ENCODE results near the gene MAP3K20.
"Not testable (repeated sequence)": the region's sequence is repeated elsewhere in the genome, so short reads cannot be mapped to it uniquely, and the experiment has no call there.

The MAP3K20 gene

DNA sequence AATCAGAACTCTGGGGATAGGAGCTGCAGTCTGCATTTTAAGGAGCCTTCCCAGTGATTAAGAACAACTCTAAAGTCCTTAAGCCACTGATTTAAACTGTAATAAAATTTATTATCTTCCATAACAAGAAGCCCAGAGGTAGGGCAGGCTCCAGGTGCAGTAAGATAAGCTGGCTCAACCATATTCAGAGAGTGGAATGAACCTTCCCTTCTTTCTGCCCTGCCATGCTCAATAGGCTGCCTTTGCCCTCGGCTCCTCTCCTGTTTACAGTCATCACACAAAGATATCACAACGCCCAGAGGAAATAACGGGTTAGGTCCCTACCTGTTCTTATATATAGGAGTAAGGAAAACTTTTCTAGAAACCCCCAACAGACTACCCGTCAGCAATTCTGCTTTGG, 188.5 kb downstream of the MAP3K20 start:
- FAIRE-seq = no peak

DNA sequence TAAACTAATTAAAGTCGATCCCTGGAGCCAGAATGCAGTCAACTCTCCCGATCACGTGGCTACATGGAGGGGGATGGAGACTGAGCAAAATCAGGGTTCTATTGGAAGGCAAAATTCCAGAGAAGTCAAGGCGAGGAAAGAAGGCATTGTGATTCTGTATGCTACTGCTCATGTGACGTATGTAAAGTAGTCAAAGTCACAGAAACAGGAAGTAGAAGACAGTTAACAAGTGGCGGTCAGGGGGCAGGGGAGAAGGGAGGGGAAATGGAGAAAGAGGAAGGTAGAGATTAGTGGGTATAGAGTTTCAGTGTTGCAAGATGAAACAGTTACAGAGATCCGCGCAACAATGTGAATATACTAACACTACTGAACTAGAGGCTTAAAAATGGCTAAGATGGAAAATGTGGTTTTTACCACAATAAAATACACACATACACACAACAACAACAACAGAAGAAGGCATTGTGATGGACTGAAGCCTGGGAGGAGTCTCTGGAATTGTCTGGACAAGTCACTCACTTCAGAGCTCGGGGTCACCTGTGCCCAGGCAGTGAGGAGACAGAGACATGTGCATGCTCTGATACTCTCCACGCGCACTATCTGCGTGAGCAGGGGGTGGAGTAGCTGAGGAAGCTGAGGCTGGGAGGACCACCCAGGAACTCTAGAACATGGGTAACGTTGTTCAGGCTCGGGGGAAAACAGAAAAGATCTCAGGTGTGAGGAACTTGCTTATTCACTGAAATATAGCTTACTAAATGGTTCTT, 189.1 kb downstream of the MAP3K20 start:
- DNase-seq (ENCODE audit: insufficient read length, low spot score) = no peak
- FAIRE-seq = no peak
- TF ChIP-seq POLR2A (IDR thresholded peaks at IDR 0.05; ENCODE audit: low read depth, low read length) = no peak

More for the DNA sequence above, 188.5 kb downstream of the MAP3K20 start:
- DNase-seq (ENCODE audit: insufficient read length, low spot score) = no peak
- no peak for TF ChIP-seq POLR2A (IDR thresholded peaks at IDR 0.05; ENCODE audit: low read depth, low read length)

DNA sequence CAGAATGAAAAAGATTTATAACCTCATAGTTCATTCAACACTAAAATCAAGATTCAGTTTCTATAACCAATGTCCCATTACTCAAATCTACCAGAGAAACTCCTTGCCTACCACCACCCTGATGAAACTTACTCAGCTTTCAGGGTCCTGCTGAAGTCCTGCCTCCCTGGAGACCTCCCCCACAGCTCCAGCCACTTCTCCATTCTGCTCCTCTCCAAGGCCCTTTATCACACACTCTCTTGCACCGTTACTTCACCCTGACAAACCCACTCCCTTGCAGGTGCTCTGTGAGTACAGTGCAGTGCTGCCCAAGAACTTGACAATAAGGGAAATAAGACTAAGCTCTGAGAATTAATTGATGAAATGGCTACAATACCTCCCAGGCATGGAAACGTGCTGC, 195.5 kb downstream of the MAP3K20 start:
- no peak for TF ChIP-seq POLR2A (IDR thresholded peaks at IDR 0.05; ENCODE audit: low read depth, low read length)
- DNase-seq (ENCODE audit: insufficient read length, low spot score) (no peak), FAIRE-seq (no peak)

DNA sequence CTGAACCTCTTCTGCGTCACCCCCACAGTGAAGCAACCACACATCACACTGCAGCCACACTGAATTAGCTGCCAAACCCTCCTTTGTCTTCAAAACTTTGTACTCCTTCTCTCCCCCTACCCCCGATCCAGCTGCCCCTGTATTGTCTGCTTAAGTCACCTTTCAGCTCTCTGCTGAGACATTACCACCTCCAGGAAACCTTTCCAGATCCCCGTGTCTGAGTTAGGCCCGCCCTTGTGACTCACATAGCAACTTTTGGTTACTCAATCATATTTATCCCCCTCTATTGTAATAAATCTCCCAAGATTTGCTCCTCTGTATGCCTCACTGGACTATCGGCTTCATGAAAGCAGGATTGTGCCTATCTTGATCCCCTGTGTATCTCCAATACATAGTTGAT, 196.2 kb downstream of the MAP3K20 start:
- DNase-seq (ENCODE audit: insufficient read length, low spot score) (no peak), FAIRE-seq (no peak)
- no peak for TF ChIP-seq POLR2A (IDR thresholded peaks at IDR 0.05; ENCODE audit: low read depth, low read length)

DNA sequence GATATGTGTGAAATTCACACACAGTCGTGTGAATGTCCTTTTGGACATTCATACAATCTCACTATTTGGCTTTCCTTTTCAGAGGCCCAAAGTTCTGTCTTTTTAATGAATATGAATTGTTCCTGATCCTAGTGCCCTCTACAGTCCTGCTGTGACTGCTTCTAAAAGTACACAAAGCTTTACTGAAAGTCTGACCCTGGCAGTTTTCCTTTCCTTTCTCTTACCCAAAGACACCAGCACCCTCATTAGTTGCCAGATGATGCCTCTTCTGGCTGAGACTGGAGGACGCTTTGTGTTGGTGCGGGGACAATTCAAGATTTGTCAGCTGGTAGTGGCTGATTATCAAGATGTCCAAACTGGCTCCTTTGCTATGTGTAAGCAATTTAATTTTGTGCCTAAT, 197.2 kb downstream of the MAP3K20 start:
- FAIRE-seq = no peak

DNA sequence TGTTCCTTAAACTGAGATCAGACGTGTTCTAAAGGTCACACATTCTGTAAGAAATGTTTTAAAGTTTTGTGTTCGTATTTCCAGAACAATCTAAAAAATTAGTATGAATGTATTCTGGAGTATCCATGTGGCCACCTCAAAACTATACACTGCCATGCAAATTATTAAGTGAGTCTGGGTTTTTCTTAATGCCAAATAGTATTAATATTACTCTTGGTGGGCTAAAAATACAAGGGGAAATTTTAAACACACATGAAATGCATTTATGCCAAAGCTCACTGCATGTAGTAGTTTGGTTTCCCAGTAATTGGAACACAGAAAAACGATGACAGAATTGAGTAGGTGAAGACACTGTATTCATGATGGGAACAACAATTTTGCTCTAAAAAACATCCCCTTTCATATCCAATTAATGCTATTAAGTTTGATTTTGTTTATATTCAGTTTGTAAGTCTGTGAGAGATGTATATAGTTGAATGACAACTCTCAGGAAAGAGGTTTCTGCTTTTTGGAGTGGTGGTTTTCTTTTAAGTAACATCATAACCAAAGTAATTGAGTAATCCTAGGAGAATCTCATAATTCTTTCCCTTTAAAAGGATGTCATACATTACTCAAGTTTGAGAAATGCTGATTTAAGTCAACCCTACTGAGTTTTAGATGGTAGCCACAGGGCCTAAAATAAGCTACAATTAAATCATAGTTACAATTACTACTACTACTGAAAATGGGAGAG, 203.3 kb downstream of the MAP3K20 start:
- FAIRE-seq = no peak
- no peak for TF ChIP-seq POLR2A (IDR thresholded peaks at IDR 0.05; ENCODE audit: low read depth, low read length)

More for the DNA sequence above, 197.2 kb downstream of the MAP3K20 start:
- no peak for DNase-seq (ENCODE audit: insufficient read length, low spot score)
- TF ChIP-seq POLR2A (IDR thresholded peaks at IDR 0.05; ENCODE audit: low read depth, low read length) = no peak

DNA sequence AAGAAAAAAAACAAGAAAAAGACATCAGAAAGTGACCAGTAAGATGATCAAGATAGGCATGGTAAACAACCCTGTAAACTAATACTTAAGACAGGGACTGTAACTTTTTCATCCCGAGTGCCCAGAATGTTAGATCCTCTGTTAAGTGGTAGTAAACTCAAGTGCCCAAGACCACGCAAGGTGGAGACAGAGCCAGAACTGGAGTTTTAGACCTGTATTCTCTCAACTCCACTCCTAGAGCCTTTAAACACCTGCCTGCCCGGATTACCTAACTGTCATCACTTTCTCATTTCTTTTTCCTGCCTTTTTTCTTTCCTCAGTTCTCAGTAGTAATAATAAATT, 203.9 kb downstream of the MAP3K20 start:
- no peak for FAIRE-seq
- no peak for DNase-seq (ENCODE audit: insufficient read length, low spot score)
- no peak for TF ChIP-seq POLR2A (IDR thresholded peaks at IDR 0.05; ENCODE audit: low read depth, low read length)

More for the DNA sequence above, 203.3 kb downstream of the MAP3K20 start:
- DNase-seq (ENCODE audit: insufficient read length, low spot score) = no peak

DNA sequence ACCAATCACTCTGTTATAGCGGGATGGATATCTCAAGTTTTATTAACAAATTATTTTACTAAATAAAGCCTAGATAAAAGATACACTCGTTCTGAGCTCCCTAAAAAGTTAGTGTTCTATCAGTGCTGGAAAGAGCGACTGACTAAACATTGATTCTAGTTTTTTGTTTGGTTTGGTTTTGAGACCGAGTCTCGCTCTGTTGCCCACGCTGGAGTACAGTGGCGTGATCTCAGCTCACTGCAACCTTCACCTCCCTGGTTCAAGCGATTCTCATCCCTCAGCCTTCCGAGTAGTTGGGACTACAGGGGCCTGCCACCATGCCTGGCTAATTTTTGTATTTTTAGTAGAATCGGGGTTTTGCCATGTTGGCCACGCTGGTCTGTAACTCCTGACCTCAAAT, 205.2 kb downstream of the MAP3K20 start:
- no peak for FAIRE-seq
- no peak for TF ChIP-seq POLR2A (IDR thresholded peaks at IDR 0.05; ENCODE audit: low read depth, low read length)

DNA sequence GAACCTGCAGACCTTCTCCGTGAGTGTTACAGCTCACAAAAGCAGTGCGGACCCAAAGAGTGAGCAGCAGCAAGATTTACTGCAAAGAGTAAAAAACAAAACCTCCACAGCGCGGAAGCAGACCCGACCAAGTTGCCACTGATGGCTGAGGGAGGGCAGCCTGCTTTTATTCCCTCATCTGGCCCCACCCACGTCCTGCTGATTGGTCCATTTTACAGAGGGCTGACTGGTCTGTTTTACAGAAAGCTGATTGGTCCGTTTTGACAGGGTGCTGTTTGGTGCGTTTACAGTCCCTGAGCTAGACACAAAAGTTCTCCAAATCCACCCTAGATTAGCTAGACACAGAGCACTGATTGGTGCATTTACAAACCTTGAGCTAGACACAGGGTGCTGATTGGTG, 206.3 kb downstream of the MAP3K20 start:
- DNase-seq (ENCODE audit: insufficient read length, low spot score); FAIRE-seq: not testable (repeated sequence)

More for the DNA sequence above, 205.2 kb downstream of the MAP3K20 start:
- no peak for DNase-seq (ENCODE audit: insufficient read length, low spot score)

DNA sequence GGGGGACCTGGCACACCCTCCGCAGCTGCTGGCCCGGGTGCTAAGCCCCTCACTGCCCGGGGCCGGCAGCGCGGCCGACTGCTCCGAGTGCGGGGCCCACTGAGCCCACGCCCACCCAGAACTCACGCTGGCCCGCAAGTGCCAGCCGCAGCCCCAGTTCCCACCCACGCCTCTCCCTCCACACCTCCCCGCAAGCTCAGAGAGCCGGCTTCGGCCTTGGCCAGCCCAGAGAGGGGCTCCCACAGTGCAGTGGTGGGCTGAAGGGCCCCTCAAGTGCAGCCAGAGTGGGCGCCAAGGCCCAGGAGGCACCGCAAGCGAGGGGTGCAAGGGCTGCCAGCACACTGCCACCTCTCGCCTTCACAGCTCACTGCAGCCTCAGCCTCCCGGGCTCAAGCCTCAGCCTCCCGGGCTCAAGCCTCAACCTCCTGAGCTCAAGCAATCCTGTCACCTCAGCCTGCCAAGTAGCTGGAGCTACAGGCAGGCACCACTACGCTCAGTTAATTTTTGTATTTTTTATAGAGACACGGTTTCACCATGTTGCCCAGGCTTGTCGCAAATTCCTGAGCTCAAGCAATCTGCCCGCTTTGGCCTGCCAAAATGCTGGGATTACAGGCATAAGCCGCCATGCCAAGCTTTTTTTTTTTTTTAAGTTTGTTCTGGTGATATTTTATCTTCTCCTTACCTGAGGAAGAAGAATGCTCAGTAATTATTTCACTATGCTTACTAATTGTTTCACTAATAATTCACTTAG, 207.3 kb downstream of the MAP3K20 start:
- no peak for FAIRE-seq
- DNase-seq (ENCODE audit: insufficient read length, low spot score) = no peak
- TF ChIP-seq POLR2A (IDR thresholded peaks at IDR 0.05; ENCODE audit: low read depth, low read length) = no peak

DNA sequence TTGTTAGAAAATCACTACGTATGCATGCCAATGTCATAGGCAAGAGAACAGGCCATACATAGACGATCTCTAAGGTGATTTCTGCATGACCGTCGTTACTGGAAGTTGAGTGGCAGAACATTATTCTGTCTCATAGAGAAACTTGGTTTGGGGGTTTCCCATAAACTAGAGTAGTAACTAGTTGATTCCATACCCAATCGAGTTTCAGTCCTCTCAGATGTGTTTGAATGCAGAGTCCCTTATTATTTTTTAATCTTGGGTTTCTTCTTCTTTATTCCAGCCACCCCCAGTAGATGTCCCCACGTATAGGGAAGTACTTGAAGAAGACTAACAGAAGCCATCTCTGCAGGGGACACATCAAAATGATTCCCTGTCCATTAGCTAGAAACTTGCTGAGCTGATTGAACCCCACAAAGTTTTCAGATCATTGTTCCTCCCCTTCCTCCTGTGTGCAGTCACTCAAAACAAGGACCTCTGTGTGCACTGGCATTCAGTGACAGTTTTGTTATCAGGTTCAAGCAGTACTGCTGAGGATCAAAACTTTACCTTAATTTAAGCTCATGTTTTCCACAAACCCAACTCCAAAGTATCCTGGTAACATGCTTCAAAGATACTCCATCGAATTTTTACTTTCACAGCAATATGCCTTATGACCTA, 210.6 kb downstream of the MAP3K20 start:
- no peak for TF ChIP-seq POLR2A (IDR thresholded peaks at IDR 0.05; ENCODE audit: low read depth, low read length)
- DNase-seq (ENCODE audit: insufficient read length, low spot score) (no peak), FAIRE-seq (no peak)

DNA sequence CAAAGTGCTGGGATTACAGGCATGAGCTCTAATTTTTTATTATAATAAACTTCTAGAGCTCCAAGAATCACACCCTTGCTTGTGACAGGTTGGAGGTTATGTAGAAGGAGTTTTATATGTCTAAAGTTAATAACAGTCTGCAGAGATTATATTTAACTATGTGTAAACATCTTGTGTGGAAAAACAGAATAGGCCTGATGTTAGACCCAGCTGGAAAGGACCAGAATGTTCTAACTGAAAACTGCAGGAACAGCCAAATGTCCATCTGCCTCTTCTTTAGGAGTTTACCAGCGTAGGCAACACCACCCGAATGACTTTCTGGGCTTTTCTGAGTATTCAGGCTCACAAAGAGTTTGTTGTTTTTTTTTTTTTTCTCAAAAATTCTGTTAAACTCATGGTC, 211.9 kb downstream of the MAP3K20 start:
- no peak for TF ChIP-seq POLR2A (IDR thresholded peaks at IDR 0.05; ENCODE audit: low read depth, low read length)
- no peak for DNase-seq (ENCODE audit: insufficient read length, low spot score)
- no peak for FAIRE-seq

DNA sequence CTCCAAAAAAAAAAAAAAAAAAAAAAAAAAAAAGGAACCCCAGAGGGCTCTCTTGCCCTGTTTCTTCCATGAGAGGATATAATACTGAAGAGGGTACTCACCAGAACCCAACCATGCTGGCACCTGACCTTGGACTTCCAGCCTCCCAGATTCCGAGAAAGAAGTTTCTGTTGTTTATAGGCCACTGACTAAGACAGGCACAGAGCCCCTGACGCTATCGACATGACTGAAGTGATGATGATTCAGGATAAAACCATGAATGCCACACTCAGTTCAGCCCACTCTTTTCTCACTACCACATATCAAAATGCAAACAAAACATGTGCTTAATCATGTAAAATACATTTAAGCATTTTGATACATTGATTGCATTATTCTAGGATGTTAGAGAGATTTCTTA, 212.9 kb downstream of the MAP3K20 start:
- DNase-seq (ENCODE audit: insufficient read length, low spot score) (peak; percentile 20), FAIRE-seq (no peak)
- no peak for TF ChIP-seq POLR2A (IDR thresholded peaks at IDR 0.05; ENCODE audit: low read depth, low read length)

DNA sequence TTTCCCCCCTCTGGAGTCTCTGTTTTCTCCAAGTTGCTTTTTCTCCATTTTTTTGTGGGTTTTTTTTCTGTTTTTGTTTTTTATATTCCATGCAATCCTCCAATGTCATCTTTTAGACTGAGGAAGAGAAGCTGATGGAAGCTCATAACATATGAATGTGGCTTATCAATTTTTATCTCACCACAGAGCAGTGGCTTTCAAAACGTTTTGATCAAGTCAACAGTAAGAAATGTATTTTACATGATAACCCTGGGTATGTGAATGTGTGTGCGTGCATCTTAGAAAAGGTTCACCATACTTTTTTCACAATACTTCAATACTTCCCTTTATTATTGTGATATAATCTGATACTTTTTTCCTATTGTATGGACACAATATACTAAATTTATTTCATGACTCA, 214.4 kb downstream of the MAP3K20 start:
- FAIRE-seq = no peak
- TF ChIP-seq POLR2A (IDR thresholded peaks at IDR 0.05; ENCODE audit: low read depth, low read length) = no peak

More for the DNA sequence above, 214.4 kb downstream of the MAP3K20 start:
- no peak for DNase-seq (ENCODE audit: insufficient read length, low spot score)
